ENCODE data around the gene KIF26B.
"Not testable (repeated sequence)": the region's sequence is repeated elsewhere in the genome, so short reads cannot be mapped to it uniquely, and the experiment has no call there.

DNA sequence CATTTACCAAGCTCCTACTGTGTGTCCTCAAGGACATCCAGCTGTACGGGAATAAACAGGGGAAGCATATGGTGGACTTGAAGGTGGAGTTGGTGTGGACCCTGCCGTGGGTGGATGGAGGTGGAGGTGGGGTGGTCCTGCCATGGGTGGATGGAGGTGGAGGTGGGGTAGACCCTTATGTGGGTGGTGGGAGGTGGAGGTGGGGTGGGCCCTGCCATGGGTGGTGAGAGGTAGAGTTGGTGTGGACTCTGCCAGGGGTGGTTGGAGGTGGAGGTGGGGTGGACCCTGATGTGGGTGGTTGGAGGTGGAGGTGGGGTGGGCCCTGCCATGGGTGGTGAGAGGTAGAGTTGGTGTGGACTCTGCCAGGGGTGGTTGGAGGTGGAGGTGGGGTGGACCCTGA is 169.0 kb downstream of the KIF26B start:
- TF ChIP-seq, protein P1, sequence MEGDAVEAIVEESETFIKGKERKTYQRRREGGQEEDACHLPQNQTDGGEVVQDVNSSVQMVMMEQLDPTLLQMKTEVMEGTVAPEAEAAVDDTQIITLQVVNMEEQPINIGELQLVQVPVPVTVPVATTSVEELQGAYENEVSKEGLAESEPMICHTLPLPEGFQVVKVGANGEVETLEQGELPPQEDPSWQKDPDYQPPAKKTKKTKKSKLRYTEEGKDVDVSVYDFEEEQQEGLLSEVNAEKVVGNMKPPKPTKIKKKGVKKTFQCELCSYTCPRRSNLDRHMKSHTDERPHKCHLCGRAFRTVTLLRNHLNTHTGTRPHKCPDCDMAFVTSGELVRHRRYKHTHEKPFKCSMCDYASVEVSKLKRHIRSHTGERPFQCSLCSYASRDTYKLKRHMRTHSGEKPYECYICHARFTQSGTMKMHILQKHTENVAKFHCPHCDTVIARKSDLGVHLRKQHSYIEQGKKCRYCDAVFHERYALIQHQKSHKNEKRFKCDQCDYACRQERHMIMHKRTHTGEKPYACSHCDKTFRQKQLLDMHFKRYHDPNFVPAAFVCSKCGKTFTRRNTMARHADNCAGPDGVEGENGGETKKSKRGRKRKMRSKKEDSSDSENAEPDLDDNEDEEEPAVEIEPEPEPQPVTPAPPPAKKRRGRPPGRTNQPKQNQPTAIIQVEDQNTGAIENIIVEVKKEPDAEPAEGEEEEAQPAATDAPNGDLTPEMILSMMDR (optimal IDR thresholded peaks at IDR 0.05 in 1 of 3, IDR thresholded peaks at IDR 0.05 in 1 of 3, conservative IDR thresholded peaks at IDR 0.05 in 1 of 3; ENCODE audit: extremely low read depth in 1 of 3, insufficient read depth in 2 of 3, low read length in 3 of 3), result not testable (repeated sequence)
- TF ChIP-seq EZH2 (IDR thresholded peaks at IDR 0.05; ENCODE audit: low read length), result not testable (repeated sequence)
